ENCODE results near the gene EXOSC2. TPM values are rescaled to one million over a fixed set of nuclear protein-coding genes. Genes with fewer than 3 reads are reported as not detected.

Gene EXOSC2
- total and polyA plus RNA-seq, 2 of the 4 experiments (the other 2 are of a cell fraction) = 27.0 to 48.6 TPM

GRCh38 chr9:130729145-130729544 is 35.6 kb downstream of the EXOSC2 start:
- Histone ChIP-seq H3K27ac (ENCODE audit: insufficient read depth, low read length) (no peak overlapping the region), H3K9ac (ENCODE audit: low read depth, low read length) (no peak overlapping the region), H3K9me3 (ENCODE audit: control insufficient read depth, insufficient read depth, low read length) (no peaks in the 10 kb centered on the region), H2AK5ac (ENCODE audit: low read depth, low read length) (0 out of 2 replicates have a peak overlapping the region, but pooled peaks have one; percentile 2), H2BK15ac (ENCODE audit: low read depth, low read length) (no peak overlapping the region; the same call in 2 of the 3 replicates), H2BK120ac (ENCODE audit: low read depth, low read length) (0 out of 2 replicates have a peak overlapping the region, but pooled peaks have one; percentile 5), H3K27me3 (ENCODE audit: control insufficient read depth, insufficient read depth, low read length) (no peaks in the 10 kb centered on the region), H3K18ac (ENCODE audit: low read depth, low read length) (no peak overlapping the region), H3K9me1 (ENCODE audit: insufficient read depth, low read length) (peaks cover 11% of the 10 kb centered on the region), H3K23ac (ENCODE audit: low read depth, low read length) (no peak overlapping the region), H3K4me3 (ENCODE audit: insufficient read depth, low read depth, low read length) (no peak overlapping the region), H3K14ac (replicated peaks; ENCODE audit: low read depth, low read length) (no peak overlapping the region; the same call in 1 of the 2 replicates), H3K36me3 (ENCODE audit: control insufficient read depth, insufficient read depth, low read length) (no peaks in the 10 kb centered on the region), H2AFZ (replicated peaks; ENCODE audit: low read length, poor library complexity) (no peak overlapping the region), H4K5ac (ENCODE audit: low read depth, low read length) (no peak overlapping the region), H4K8ac (ENCODE audit: low read depth in 2 of 2, low read length in 2 of 2) (0 out of 4 replicates have a peak overlapping the region, but pooled peaks of 1 of the 2 experiments have one; percentile 3), H3K79me1 (ENCODE audit: low read depth in 1 of 2, low read length in 2 of 2) (peaks cover 25 to 68% of the 10 kb centered on the region in 2 experiments), H2AK9ac (replicated peaks; ENCODE audit: low read depth, low read length, poor library complexity) (peak overlapping the region; percentile 5), H3K4me1 (ENCODE audit: control insufficient read depth, insufficient read depth, low read length) (peaks cover 6% of the 10 kb centered on the region), H3K4ac (ENCODE audit: low read depth, low read length) (0 out of 2 replicates have a peak overlapping the region, but pooled peaks have one; percentile 11), H4K20me1 (ENCODE audit: insufficient read depth, low read length) (peaks cover 27% of the 10 kb centered on the region), H2BK5ac (ENCODE audit: low read depth, low read length, poor library complexity, severe bottlenecking) (peak overlapping the region; percentile 29), H2BK20ac (ENCODE audit: low read depth, low read length) (peak overlapping the region; percentile 33; the same call in 1 of the 2 replicates), H3K56ac (ENCODE audit: extremely low read depth, insufficient read depth, low read length) (no peak overlapping the region), H4K91ac (ENCODE audit: insufficient read depth, low read depth, low read length) (peak overlapping the region; percentile 44; the same call in 1 of the 2 replicates), H3K4me2 (ENCODE audit: low read depth, low read length) (no peak overlapping the region)
- no peak for DNase-seq
- intact Hi-C loops (cut with micrococcal nuclease) (no loop called here), in situ Hi-C loops (cut with MboI; ENCODE audit: low sequenced_read_pairs) (no loop called here), dilution Hi-C loops (cut with HindIII; ENCODE audit: low sequenced_read_pairs, unreplicated experiment) (no loop called here)
- WGBS, 2 experiments (ENCODE audit: extremely low coverage in 2 of 2, insufficient read length in 1 of 2) = 100% methylated on average over 1 of the region's 2 CpGs; no CpG with 5 or more reads in 1 of the 2 experiments
- ATAC-seq (ENCODE audit: low read depth) = peak; percentile 14; the same call in 1 of the 2 replicates
- no TSS peak for BruUV-seq (replicated peaks)
- ChIA-PET POLR2A (ENCODE audit: unreplicated experiment) (no interaction called here), CTCF (no interaction called here)
- no peak for TF ChIP-seq MXI1 (IDR thresholded peaks at IDR 0.05; ENCODE audit: borderline replicate concordance, low read depth, low read length)
- no peak for TF ChIP-seq RAD21 (IDR thresholded peaks at IDR 0.05; ENCODE audit: low read length)
- TF ChIP-seq POLR2A (IDR thresholded peaks at IDR 0.05; ENCODE audit: low read depth, low read length) = no peak
- no peak for TF ChIP-seq NFE2L2 (IDR thresholded peaks at IDR 0.05; ENCODE audit: low read depth, low read length)
- no peak for TF ChIP-seq SMC3 (IDR thresholded peaks at IDR 0.05; ENCODE audit: low read depth, low read length)
- no peak for TF ChIP-seq RFX5 (IDR thresholded peaks at IDR 0.05; ENCODE audit: low read depth, low read length)
- no peak for TF ChIP-seq CHD1 (IDR thresholded peaks at IDR 0.05; ENCODE audit: low read depth, low read length)
- TF ChIP-seq, protein P1, sequence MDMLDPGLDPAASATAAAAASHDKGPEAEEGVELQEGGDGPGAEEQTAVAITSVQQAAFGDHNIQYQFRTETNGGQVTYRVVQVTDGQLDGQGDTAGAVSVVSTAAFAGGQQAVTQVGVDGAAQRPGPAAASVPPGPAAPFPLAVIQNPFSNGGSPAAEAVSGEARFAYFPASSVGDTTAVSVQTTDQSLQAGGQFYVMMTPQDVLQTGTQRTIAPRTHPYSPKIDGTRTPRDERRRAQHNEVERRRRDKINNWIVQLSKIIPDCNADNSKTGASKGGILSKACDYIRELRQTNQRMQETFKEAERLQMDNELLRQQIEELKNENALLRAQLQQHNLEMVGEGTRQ (IDR thresholded peaks at IDR 0.05; ENCODE audit: low read depth, low read length) = no peak
- TF ChIP-seq RCOR1 (IDR thresholded peaks at IDR 0.05; ENCODE audit: insufficient replicate concordance, low read length) = no peak
- no peak for TF ChIP-seq MAFK (IDR thresholded peaks at IDR 0.05; ENCODE audit: low read depth, low read length)
- TF ChIP-seq MAZ (IDR thresholded peaks at IDR 0.05; ENCODE audit: borderline replicate concordance, low read depth, low read length) = no peak
- no peak for TF ChIP-seq CEBPB (IDR thresholded peaks at IDR 0.05; ENCODE audit: low read depth, low read length)
- TF ChIP-seq FOS (IDR thresholded peaks at IDR 0.05; ENCODE audit: low read depth, low read length) = no peak
